NCI-H2227 (cell line): ENCODE measurements around the gene EFHD1.

Source experiments
- DNase-seq: peaks from one replicate; lab custom pipeline; 2025; ENCODE audit not compliant: unreplicated experiment; lab: John Stamatoyannopoulos, UW

EFHD1 gene

GRCh38 chr2:232633413-232634205 is at the start of gene EFHD1:
Gene EFHD1 (plus strand): TSS chr2:232633604. CDS start chr2:232633705, 101 bp downstream.
- DNase-seq, result peak; percentile 85

GRCh38 chr2:232584238-232584637 is 49.2 kb upstream of the EFHD1 start:
- no peak for DNase-seq

GRCh38 chr2:232586943-232587505 is 46.4 kb upstream of the EFHD1 start:
- no peak for DNase-seq

- DNase-seq, result no peak
Observed at GRCh38 chr2:232587512-232587911, 45.9 kb upstream of the EFHD1 start.

GRCh38 chr2:232588031-232588430 is 45.4 kb upstream of the EFHD1 start:
- DNase-seq, result no peak

GRCh38 chr2:232588680-232589585 is 44.5 kb upstream of the EFHD1 start:
- no peak for DNase-seq

GRCh38 chr2:232592772-232593395 is 40.5 kb upstream of the EFHD1 start:
- DNase-seq, result no peak

- peak; percentile 77 for DNase-seq
Observed at GRCh38 chr2:232593982-232594381, 39.4 kb upstream of the EFHD1 start.

GRCh38 chr2:232597362-232598079 is 35.9 kb upstream of the EFHD1 start:
- DNase-seq, result no peak

GRCh38 chr2:232598293-232598692 is 35.1 kb upstream of the EFHD1 start:
- DNase-seq, result no peak

- DNase-seq, result no peak
Observed at GRCh38 chr2:232600053-232600773, 33.2 kb upstream of the EFHD1 start.

- no peak for DNase-seq
Observed at GRCh38 chr2:232603283-232603682, 30.1 kb upstream of the EFHD1 start.

- DNase-seq, result no peak
Observed at GRCh38 chr2:232604535-232604934, 28.9 kb upstream of the EFHD1 start.

- no peak for DNase-seq
Observed at GRCh38 chr2:232607011-232607410, 26.4 kb upstream of the EFHD1 start.

- no peak for DNase-seq
Observed at GRCh38 chr2:232609607-232610006, 23.8 kb upstream of the EFHD1 start.

- DNase-seq, result no peak
Observed at GRCh38 chr2:232610081-232610480, 23.3 kb upstream of the EFHD1 start.

- DNase-seq, result no peak
Observed at GRCh38 chr2:232611061-232611460, 22.3 kb upstream of the EFHD1 start.

- DNase-seq, result peak; percentile 54
Observed at GRCh38 chr2:232611559-232612218, 21.7 kb upstream of the EFHD1 start.

GRCh38 chr2:232613538-232614134 is 19.8 kb upstream of the EFHD1 start:
- DNase-seq, result no peak
